SK-N-SH (cell line): Measurements from ENCODE around the gene CLPX. TPM values are rescaled to one million over a fixed set of nuclear protein-coding genes. Genes with fewer than 3 reads are reported as not detected.

Source experiments
- CTCF ChIA-PET: fragments of 300-600, 350-600 bp; formaldehyde crosslinking; extraction: SDS; loops from one replicate; lab custom pipeline; 2021; lab: Yijun Ruan, JAX
- POLR2A ChIA-PET: fragments of 350-600 bp; sonication (Branson Sonifier 250); formaldehyde crosslinking; extraction: SDS; loops from one replicate; lab custom pipeline; 2020; ENCODE audit warnings: antibody characterized with exemption, inconsistent platforms; lab: Yijun Ruan, JAX
- DNase-seq: peaks from one replicate; pipeline ENCODE4 v3.0.0; 2012
- H2AFZ ChIP-seq: fragments of 200-600 bp; sonication (generic); 2 replicates; pipeline ENCODE4 v1.8.1; 2016; ENCODE audit warnings: antibody characterized with exemption, mild to moderate bottlenecking, low read depth
- H3F3A ChIP-seq: fragments of 200-600 bp; sonication (generic); replicated peaks from 2 replicates; pipeline ENCODE3; 2016; ENCODE audit warnings: antibody characterized with exemption, mild to moderate bottlenecking; ENCODE audit not compliant: insufficient read depth
- H3K27ac ChIP-seq, 2 experiments: fragments of 200-500 bp in 1 of 2; fragments of 200-600 bp in 1 of 2; sonication (Bioruptor generic) in 1 of 2; sonication (generic), shearing (Covaris generic) in 1 of 2; 2 replicates each; pipeline versions ENCODE4 v1.5.1 to v1.6.1; 2014 to 2016; ENCODE audit warnings: low read depth in 2 of 2, inconsistent platforms in 1 of 2, low read length in 1 of 2, mild to moderate bottlenecking in 1 of 2, mixed read lengths in 1 of 2
- H3K27me3 ChIP-seq: fragments of 200-600 bp; sonication (generic), shearing (Covaris generic); 2 replicates; pipeline ENCODE4 v1.6.1; 2016; ENCODE audit warnings: mixed run types; ENCODE audit not compliant: insufficient read depth
- H3K36me3 ChIP-seq, 2 experiments: fragments of 200-500 bp in 1 of 2; fragments of 200-600 bp in 1 of 2; sonication (Bioruptor generic) in 1 of 2; sonication (generic) in 1 of 2; replicated peaks in 1 of 2; 2 replicates each; pipeline versions ENCODE3 to v1.5.1; 2014 to 2016; ENCODE audit warnings: low read length in 1 of 2, mild to moderate bottlenecking in 1 of 2; ENCODE audit not compliant: insufficient read depth in 2 of 2, control insufficient read depth in 1 of 2
- H3K4me1 ChIP-seq, 2 experiments: fragments of 200-500 bp in 1 of 2; fragments of 200-600 bp in 1 of 2; sonication (Bioruptor generic) in 1 of 2; sonication (generic), shearing (Covaris generic) in 1 of 2; 2 replicates each; pipeline versions ENCODE4 v1.5.1 to v1.6.1; 2014 to 2016; ENCODE audit warnings: low read depth in 1 of 2, low read length in 1 of 2, mixed run types in 1 of 2; ENCODE audit not compliant: insufficient read depth in 2 of 2, control insufficient read depth in 1 of 2
- H3K4me2 ChIP-seq: fragments of 200-600 bp; sonication (generic), shearing (Covaris generic); 2 replicates; pipeline ENCODE4 v1.6.1; 2017; ENCODE audit warnings: mixed run types
- H3K4me3 ChIP-seq, 2 experiments: fragments of 200-500 bp in 1 of 2; fragments of 200-600 bp in 1 of 2; sonication (Bioruptor generic) in 1 of 2; sonication (generic), shearing (Covaris generic) in 1 of 2; 2 replicates each; pipeline versions ENCODE4 v1.5.1 to v1.8.1; 2014 to 2016; ENCODE audit warnings: low read depth in 2 of 2, inconsistent platforms in 1 of 2, low read length in 1 of 2, mild to moderate bottlenecking in 1 of 2, mixed read lengths in 1 of 2, moderate library complexity in 1 of 2
- H3K79me2 ChIP-seq: fragments of 200-600 bp; sonication (generic); 2 replicates; pipeline ENCODE4 v1.8.1; 2017; ENCODE audit warnings: mild to moderate bottlenecking; ENCODE audit not compliant: insufficient read depth
- H3K9ac ChIP-seq: fragments of 200-600 bp; sonication (generic); 2 replicates; pipeline ENCODE4 v1.6.1; 2017; ENCODE audit warnings: mixed run types
- H3K9me2 ChIP-seq: fragments of 200-600 bp; sonication (generic); 2 replicates; pipeline ENCODE4 v1.6.1; 2017; ENCODE audit warnings: mixed run types
- H3K9me3 ChIP-seq: fragments of 200-600 bp; sonication (generic); 2 replicates; pipeline ENCODE4 v1.6.1; 2017; ENCODE audit warnings: mixed run types, mild to moderate bottlenecking, moderate library complexity
- H4K20me1 ChIP-seq: fragments of 200-600 bp; sonication (generic); 2 replicates; pipeline ENCODE4 v1.6.1; 2017; ENCODE audit warnings: mild to moderate bottlenecking, mixed run types; ENCODE audit not compliant: insufficient read depth
- CHD2 ChIP-seq: fragments of 150-350 bp; IDR thresholded peaks from 2 replicates; pipeline ENCODE4 v1.6.1; 2018; ENCODE audit warnings: low read length; ENCODE audit not compliant: partially characterized antibody
- CTCF ChIP-seq: fragments of 200-600 bp; sonication (generic); IDR thresholded peaks from 2 replicates; pipeline ENCODE4 v1.6.1; 2017; ENCODE audit warnings: antibody characterized with exemption, mild to moderate bottlenecking, moderate library complexity
- FOXJ3 ChIP-seq: sonication (generic); formaldehyde crosslinking; IDR thresholded peaks from 2 replicates; pipeline ENCODE4 v1.5.1; 2020; ENCODE audit warnings: mild to moderate bottlenecking, missing genetic modification reagents
- FOXM1 ChIP-seq: IDR thresholded peaks from 2 replicates; pipeline ENCODE4 v1.4.0; 2012; ENCODE audit warnings: low read depth, mild to moderate bottlenecking
- GATA2 ChIP-seq: sonication (generic); formaldehyde crosslinking; IDR thresholded peaks from 2 replicates; pipeline ENCODE4 v1.5.0; 2020; ENCODE audit warnings: mild to moderate bottlenecking, missing genetic modification reagents
- MAX ChIP-seq: IDR thresholded peaks from 2 replicates; pipeline ENCODE4 v1.4.0; 2012; ENCODE audit warnings: low read depth
- MXI1 ChIP-seq: IDR thresholded peaks from 2 replicates; pipeline ENCODE4 v1.6.1; 2012; ENCODE audit warnings: mild to moderate bottlenecking, low read depth, low read length, improper control_type of control experiment
- NFIC ChIP-seq: IDR thresholded peaks from 2 replicates; pipeline ENCODE4 v1.4.0; 2012; ENCODE audit warnings: borderline replicate concordance
- TAF1 ChIP-seq: IDR thresholded peaks from 2 replicates; pipeline ENCODE4 v1.6.1; 2012; ENCODE audit warnings: low read depth, mild to moderate bottlenecking, low read length, moderate library complexity, borderline replicate concordance
- TEAD4 ChIP-seq: IDR thresholded peaks from 2 replicates; pipeline ENCODE4 v1.4.0; 2012; ENCODE audit warnings: mild to moderate bottlenecking, borderline replicate concordance; ENCODE audit not compliant: insufficient read depth
- YY1 ChIP-seq: IDR thresholded peaks from 2 replicates; pipeline ENCODE4 v1.4.0; 2012; ENCODE audit warnings: low read depth, mild to moderate bottlenecking
- ZBTB33 ChIP-seq: IDR thresholded peaks from 2 replicates; pipeline ENCODE4 v1.4.0; 2012; ENCODE audit warnings: low read depth, borderline replicate concordance
- WGBS: methylation state at CpG from one replicate; pipeline ENCODE4 v1.1.6; 2017; ENCODE audit warnings: low lambda C conversion rate; 5-methylcytosine and 5-hydroxymethylcytosine counted together
- polyA plus RNA-seq, 3 experiments: library from polyadenylated mRNA; depleted of rRNA; stranded (reverse); fragments of >200 nt; gene quantifications; 2 replicates each; pipeline ENCODE4 v1.2.3, GENCODE V29; 2012

CLPX gene
- polyA plus RNA-seq, 1 of the 3 experiments (the other 2 are of a cell fraction): 12.9 TPM

- H3K9me3 ChIP-seq: no peaks in the 10 kb centered on the region
- ChIA-PET POLR2A (interaction anchor here (2.3 to 2.4 kb wide), 2 partner anchors 102 to 120 kb away, joined by 20 to 23 read pairs; partner anchors contain the start of genes PARP16 and RNU5B-1), CTCF (interaction anchor here (1.6 to 7.4 kb wide), 3 partner anchors 65 to 115 kb away, joined by 3 to 72 read pairs (median 63); no protein-coding TSS in a partner anchor)
- under 1% methylated on average over 22 of the region's 33 CpGs for WGBS
- peak overlapping the region; percentile 77 to 87 for H3K4me3 ChIP-seq
- peaks cover 3% of the 10 kb centered on the region for H3F3A ChIP-seq
- peaks cover 0 to 5% of the 10 kb centered on the region in 2 experiments; a peak in 2 of 4 replicates for H3K4me1 ChIP-seq
- H3K27me3 ChIP-seq: no peaks in the 10 kb centered on the region
- peak overlapping the region; percentile 80 for H3K4me2 ChIP-seq
- TF ChIP-seq TEAD4 (0 out of 2 replicates have a peak, but pooled peaks have one; percentile 16), YY1 (peak; percentile 22; the same call in 1 of the 2 replicates), FOXJ3 (CRISPR knock-in tag) (no peak), MAX (peak; percentile 14; the same call in 1 of the 2 replicates), GATA2 (no peak), NFIC (no peak), CHD2 (peak; percentile 97), MXI1 (peak; percentile 61), FOXM1 (no peak), ZBTB33 (peak; percentile 86)
- H4K20me1 ChIP-seq: peaks cover 41% of the 10 kb centered on the region
- peaks cover 7 to 23% of the 10 kb centered on the region in 2 experiments for H3K36me3 ChIP-seq
- H3K27ac ChIP-seq: peak overlapping the region; percentile 78 to 89
- H2AFZ ChIP-seq: peak overlapping the region; percentile 81
- H3K79me2 ChIP-seq: peaks cover 56% of the 10 kb centered on the region
- peak; percentile 70 for DNase-seq
- H3K9ac ChIP-seq: peak overlapping the region; percentile 79
- no peaks in the 10 kb centered on the region for H3K9me2 ChIP-seq
Observed at GRCh38 chr15:65184305-65184867, 756 bp downstream of the CLPX start.

GRCh38 chr15:65183865-65184159 is 1.3 kb downstream of the CLPX start:
- Histone ChIP-seq H3K27me3 (no peaks in the 10 kb centered on the region), H2AFZ (peak overlapping the region; percentile 81), H3K9ac (peak overlapping the region; percentile 79), H3K4me1 (peaks cover 0 to 5% of the 10 kb centered on the region in 2 experiments; a peak in 2 of 4 replicates)
- DNase-seq: no peak
- TF ChIP-seq TAF1 (no peak), CTCF (peak; percentile 29)
- TF ChIP-seq, all 33 proteins: peak for 1
- ChIA-PET CTCF (interaction anchor here (1.6 to 6.5 kb wide), 2 partner anchors 66 to 86 kb away, joined by 3 to 63 read pairs; no protein-coding TSS in a partner anchor), POLR2A (interaction anchor here (2.3 to 2.4 kb wide), 2 partner anchors 102 to 121 kb away, joined by 20 to 23 read pairs; partner anchors contain the start of genes PARP16 and RNU5B-1)
- H3K79me2 ChIP-seq: peaks cover 62% of the 10 kb centered on the region
- no peaks in the 10 kb centered on the region for H3K9me2 ChIP-seq
- H3K27ac ChIP-seq: peak overlapping the region; percentile 78 to 89; a peak in 3 of 4 replicates
- peak overlapping the region; percentile 77 to 87 for H3K4me3 ChIP-seq
- peaks cover 13 to 29% of the 10 kb centered on the region in 2 experiments for H3K36me3 ChIP-seq
- H3K9me3 ChIP-seq: no peaks in the 10 kb centered on the region
- H3F3A ChIP-seq: peaks cover 3% of the 10 kb centered on the region
- H3K4me2 ChIP-seq: peak overlapping the region; percentile 80
- peaks cover 41% of the 10 kb centered on the region for H4K20me1 ChIP-seq
- WGBS: 5% methylated on average over 4 of the region's 4 CpGs
